ENCODE data around the gene TMEM214.
A peak's percentile ranks its signal among the peaks of the same experiment; 100 is the strongest.
"Not testable (repeated sequence)": the region's sequence is repeated elsewhere in the genome, so short reads cannot be mapped to it uniquely, and the experiment has no call there.

Gene TMEM214

GRCh38 chr2:27071990-27072830 is 39.4 kb downstream of the TMEM214 start:
- TF ChIP-seq CTCF (IDR thresholded peaks at IDR 0.05; ENCODE audit: control extremely low read depth, extremely low read depth, low read depth, missing control alignments): no peak
- ChIA-PET POLR2A (interaction anchor here (1.0 to 1.4 kb wide), 5 partner anchors 9 to 35 kb away, joined by 4 to 12 read pairs (median 4); partner anchors contain the start of gene AGBL5), CTCF (interaction anchor here (0.9 to 5.2 kb wide), 9 partner anchors 10 to 110 kb away, joined by 3 to 42 read pairs (median 3); partner anchors contain the start of genes AGBL5, KHK and TMEM214)
- peak; percentile 39 for DNase-seq (ENCODE audit: extremely low spot score)

GRCh38 chr2:27072920-27073319 is 40.2 kb downstream of the TMEM214 start:
- POLR2A ChIA-PET: interaction anchor here (1.2 kb wide), 1 partner anchor 22 kb away, joined by 5 read pairs; the partner anchor contains the start of gene AGBL5
- CTCF ChIA-PET: interaction anchor here (0.9 to 5.2 kb wide), 5 partner anchors 10 to 53 kb away, joined by 3 to 42 read pairs (median 21); partner anchors contain the start of genes AGBL5, KHK and TMEM214
- TF ChIP-seq CTCF (IDR thresholded peaks at IDR 0.05; ENCODE audit: control extremely low read depth, extremely low read depth, low read depth, missing control alignments): no peak
- DNase-seq (ENCODE audit: extremely low spot score): no peak

- no peak for DNase-seq (ENCODE audit: extremely low spot score)
- ChIA-PET CTCF (interaction anchor here (1.0 to 5.2 kb wide), 5 partner anchors 9 to 229 kb away, joined by 3 to 42 read pairs (median 21); partner anchors contain the start of genes AGBL5 and KHK), POLR2A (interaction anchor here (1.2 kb wide), 1 partner anchor 23 kb away, joined by 5 read pairs; the partner anchor contains the start of gene AGBL5)
- no peak for TF ChIP-seq CTCF (IDR thresholded peaks at IDR 0.05; ENCODE audit: control extremely low read depth, extremely low read depth, low read depth, missing control alignments)
Measured at GRCh38 chr2:27073782-27074181, 41.0 kb downstream of the TMEM214 start.

- no peak for TF ChIP-seq CTCF (IDR thresholded peaks at IDR 0.05; ENCODE audit: control extremely low read depth, extremely low read depth, low read depth, missing control alignments)
- POLR2A ChIA-PET: interaction anchor here (0.7 kb wide), 1 partner anchor 35 kb away, joined by 3 read pairs; no protein-coding TSS in a partner anchor
- no peak for DNase-seq (ENCODE audit: extremely low spot score)
- CTCF ChIA-PET: interaction anchor here (1.0 to 5.2 kb wide), 6 partner anchors 7 to 228 kb away, joined by 3 to 42 read pairs (median 4); partner anchors contain the start of gene AGBL5
Measured at GRCh38 chr2:27074738-27075565, 42.2 kb downstream of the TMEM214 start.

- CTCF ChIA-PET: interaction anchor here (1.0 to 5.2 kb wide), 4 partner anchors 12 to 227 kb away, joined by 3 to 36 read pairs (median 4); partner anchors contain the start of gene AGBL5
- DNase-seq (ENCODE audit: extremely low spot score); POLR2A ChIA-PET: not testable (repeated sequence)
Measured at GRCh38 chr2:27075566-27075871, 42.8 kb downstream of the TMEM214 start.

- TF ChIP-seq CTCF (IDR thresholded peaks at IDR 0.05; ENCODE audit: control extremely low read depth, extremely low read depth, low read depth, missing control alignments): no peak
- POLR2A ChIA-PET: no interaction called here
- DNase-seq (ENCODE audit: extremely low spot score): no peak
- CTCF ChIA-PET: interaction anchor here (1.9 kb wide), 1 partner anchor 16 kb away, joined by 4 read pairs; no protein-coding TSS in a partner anchor
Measured at GRCh38 chr2:27076323-27076722, 43.6 kb downstream of the TMEM214 start.
